Measurements from ENCODE around the gene CABYR.

- TF ChIP-seq CTCF (IDR thresholded peaks at IDR 0.05 in 8 of 11, conservative IDR thresholded peaks at IDR 0.05 in 3 of 11) (peak in 10 of 11 experiments; percentile 12 to 70 (median 54)), POLR2A (IDR thresholded peaks at IDR 0.05) (no peak)
Measured at GRCh38 chr18:24176727-24177416, 38.0 kb downstream of the CABYR start.
